SU-DHL-6 (cell line): ENCODE measurements around the gene RGS3.

Source experiments
- H2AFZ ChIP-seq: fragments of 200-600 bp; sonication (generic); 2 replicates; pipeline ENCODE4 v1.6.1; 2014; ENCODE audit warnings: low read depth, mild to moderate bottlenecking, moderate library complexity, mixed read lengths, antibody characterized with exemption, low read length; ENCODE audit not compliant: severe bottlenecking
- H3F3A ChIP-seq: fragments of 200-600 bp; shearing (Covaris generic); 2 replicates; pipeline ENCODE4 v1.6.0; 2016; ENCODE audit warnings: antibody characterized with exemption, mild to moderate bottlenecking; ENCODE audit not compliant: insufficient read depth
- H3K27ac ChIP-seq: fragments of 200-600 bp; sonication (generic); 2 replicates; pipeline ENCODE4 v1.5.1; 2016; ENCODE audit warnings: low read depth, mild to moderate bottlenecking, low read length, moderate library complexity, mixed read lengths
- H3K27me3 ChIP-seq: fragments of 200-600 bp; sonication (generic), shearing (Covaris generic); 2 replicates; pipeline ENCODE4 v1.6.0; 2014; ENCODE audit warnings: mild to moderate bottlenecking, low read length
- H3K36me3 ChIP-seq: fragments of 200-600 bp; sonication (generic); 2 replicates; pipeline ENCODE4 v1.6.1; 2014; ENCODE audit warnings: mild to moderate bottlenecking, low read length, mixed read lengths
- H3K4me2 ChIP-seq: fragments of 300-600, 200-600 bp; shearing (Covaris generic), sonication (generic); 2 replicates; pipeline ENCODE4 v1.6.0; 2014; ENCODE audit warnings: low read length, low read depth, mild to moderate bottlenecking; ENCODE audit not compliant: poor library complexity, severe bottlenecking
- H3K4me3 ChIP-seq: fragments of 200-600 bp; sonication (generic); 2 replicates; pipeline ENCODE4 v1.5.1; 2014; ENCODE audit warnings: antibody characterized with exemption, low read length, mild to moderate bottlenecking, mixed read lengths; ENCODE audit not compliant: insufficient read depth, poor library complexity, severe bottlenecking
- H3K79me2 ChIP-seq: fragments of 200-600 bp; sonication (generic); 2 replicates; pipeline ENCODE4 v1.6.1; 2014; ENCODE audit warnings: mild to moderate bottlenecking, low read length, moderate library complexity; ENCODE audit not compliant: insufficient read depth
- H3K9ac ChIP-seq: fragments of 200-600 bp; sonication (generic); 2 replicates; pipeline ENCODE4 v1.7.0; 2014; ENCODE audit warnings: mild to moderate bottlenecking, low read length
- H3K9me2 ChIP-seq: fragments of 200-600 bp; sonication (generic); replicated peaks from 2 replicates; pipeline ENCODE4 v1.6.1; 2014; ENCODE audit warnings: low read length; ENCODE audit not compliant: insufficient read depth
- H3K9me3 ChIP-seq: fragments of 200-600 bp; sonication (generic); 2 replicates; pipeline ENCODE4 v1.6.1; 2014; ENCODE audit warnings: low read length, mixed read lengths; ENCODE audit not compliant: insufficient read depth
- H4K20me1 ChIP-seq: fragments of 200-600 bp; sonication (generic); 2 replicates; pipeline ENCODE4 v1.6.1; 2014; ENCODE audit warnings: low read depth, mild to moderate bottlenecking, antibody characterized with exemption, low read length, moderate library complexity, mixed read lengths
- EZH2phosphoT487 ChIP-seq: fragments of 200-600 bp; sonication (generic), shearing (Covaris generic); conservative IDR thresholded peaks from 2 replicates; pipeline ENCODE4 v1.6.1; 2018; ENCODE audit warnings: mild to moderate bottlenecking, antibody characterized with exemption, low read length, moderate library complexity, mixed read lengths
- TF ChIP-seq, protein P1 (sequence below): fragments of 200-600 bp; sonication (generic); IDR thresholded peaks from one replicate; pipeline ENCODE4 v1.5.1; 2017; ENCODE audit warnings: antibody characterized with exemption, mild to moderate bottlenecking, low read length, moderate library complexity; ENCODE audit not compliant: insufficient read depth, poor library complexity, severe bottlenecking

RGS3 gene

DNA sequence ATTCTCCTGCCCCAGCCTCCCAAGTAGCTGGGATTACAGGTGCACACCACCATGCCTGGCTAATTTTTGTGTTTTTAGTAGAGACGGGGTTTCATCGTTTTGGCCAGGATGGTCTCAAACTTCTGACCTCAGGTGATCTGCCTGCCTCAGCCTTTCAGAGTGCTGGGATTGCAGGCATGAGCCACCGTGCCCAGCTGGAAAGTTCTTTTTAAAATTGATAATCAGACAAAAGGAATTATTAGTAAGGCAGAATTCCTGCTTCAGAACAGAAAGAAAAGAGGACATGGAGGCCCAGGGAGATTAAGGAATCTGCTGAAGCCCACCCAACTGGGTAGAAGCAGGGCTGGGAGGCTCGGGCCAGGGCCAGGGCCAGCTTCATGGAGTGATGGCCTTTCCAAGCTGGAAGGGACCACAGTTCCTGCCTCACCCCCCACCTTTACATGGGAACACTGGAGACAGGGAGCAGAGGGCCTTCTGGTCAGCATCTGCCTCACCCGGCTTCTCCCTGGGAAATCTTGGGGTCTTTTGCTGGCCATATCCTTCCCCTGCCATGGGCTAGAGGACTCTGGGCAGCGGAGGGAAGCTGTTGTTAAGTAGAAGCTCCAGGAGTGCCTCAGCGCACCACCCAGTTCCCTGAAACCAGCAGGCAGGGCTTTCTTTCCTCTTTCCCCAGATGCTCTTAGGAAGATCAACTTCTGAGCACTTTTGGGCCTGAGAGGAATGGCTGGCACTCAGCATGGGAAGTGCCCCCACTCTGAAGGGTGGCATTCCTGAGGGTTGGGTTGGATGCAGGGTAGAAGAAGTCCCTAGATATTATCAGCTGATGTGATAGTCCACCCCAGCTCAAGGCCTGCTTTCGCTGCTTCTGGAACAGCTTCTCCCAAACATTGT lies 70.1 kb downstream of the RGS3 start:
- TF ChIP-seq EZH2phosphoT487 = no peak
- TF ChIP-seq, protein P1, sequence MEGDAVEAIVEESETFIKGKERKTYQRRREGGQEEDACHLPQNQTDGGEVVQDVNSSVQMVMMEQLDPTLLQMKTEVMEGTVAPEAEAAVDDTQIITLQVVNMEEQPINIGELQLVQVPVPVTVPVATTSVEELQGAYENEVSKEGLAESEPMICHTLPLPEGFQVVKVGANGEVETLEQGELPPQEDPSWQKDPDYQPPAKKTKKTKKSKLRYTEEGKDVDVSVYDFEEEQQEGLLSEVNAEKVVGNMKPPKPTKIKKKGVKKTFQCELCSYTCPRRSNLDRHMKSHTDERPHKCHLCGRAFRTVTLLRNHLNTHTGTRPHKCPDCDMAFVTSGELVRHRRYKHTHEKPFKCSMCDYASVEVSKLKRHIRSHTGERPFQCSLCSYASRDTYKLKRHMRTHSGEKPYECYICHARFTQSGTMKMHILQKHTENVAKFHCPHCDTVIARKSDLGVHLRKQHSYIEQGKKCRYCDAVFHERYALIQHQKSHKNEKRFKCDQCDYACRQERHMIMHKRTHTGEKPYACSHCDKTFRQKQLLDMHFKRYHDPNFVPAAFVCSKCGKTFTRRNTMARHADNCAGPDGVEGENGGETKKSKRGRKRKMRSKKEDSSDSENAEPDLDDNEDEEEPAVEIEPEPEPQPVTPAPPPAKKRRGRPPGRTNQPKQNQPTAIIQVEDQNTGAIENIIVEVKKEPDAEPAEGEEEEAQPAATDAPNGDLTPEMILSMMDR = no peak

DNA sequence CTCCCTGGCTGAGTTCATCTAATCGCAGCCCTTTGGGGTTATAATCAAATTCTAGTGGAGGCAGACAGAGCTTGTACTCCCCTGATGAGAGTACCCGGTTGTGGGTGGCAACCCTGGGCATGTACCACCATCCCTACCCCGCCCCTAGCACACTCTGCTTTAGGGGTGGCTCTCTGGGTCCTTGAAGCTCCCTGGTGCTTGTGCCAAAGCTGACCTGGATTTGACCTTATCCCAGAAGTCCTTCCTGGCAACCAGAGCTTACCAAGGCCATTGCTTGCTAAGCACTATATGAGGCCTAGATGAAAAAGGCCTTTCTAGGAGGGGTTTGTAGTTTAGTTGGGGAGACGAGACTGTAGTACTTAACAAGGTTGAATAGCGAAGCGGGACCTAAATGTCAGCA lies 72.2 kb downstream of the RGS3 start:
- Histone ChIP-seq H3K9me2 (no peaks in the 10 kb centered on the region), H4K20me1 (no peaks in the 10 kb centered on the region), H2AFZ (no peak overlapping the region), H3K4me3 (no peak overlapping the region), H3K4me2 (no peak overlapping the region), H3K9ac (no peak overlapping the region), H3K79me2 (no peaks in the 10 kb centered on the region), H3K36me3 (no peaks in the 10 kb centered on the region), H3K27me3 (no peaks in the 10 kb centered on the region), H3F3A (no peaks in the 10 kb centered on the region), H3K27ac (no peak overlapping the region), H3K9me3 (no peaks in the 10 kb centered on the region)
- TF ChIP-seq, protein P1 = no peak
- TF ChIP-seq EZH2phosphoT487 = no peak

More for the DNA sequence above, 70.1 kb downstream of the RGS3 start:
- no peaks in the 10 kb centered on the region for H3F3A ChIP-seq
- H3K36me3 ChIP-seq = no peaks in the 10 kb centered on the region
- H3K4me3 ChIP-seq = no peak overlapping the region
- no peaks in the 10 kb centered on the region for H4K20me1 ChIP-seq
- H3K27me3 ChIP-seq = no peaks in the 10 kb centered on the region
- H3K9ac ChIP-seq = no peak overlapping the region
- H2AFZ ChIP-seq = no peak overlapping the region
- H3K79me2 ChIP-seq = no peaks in the 10 kb centered on the region
- no peaks in the 10 kb centered on the region for H3K9me3 ChIP-seq
- H3K27ac ChIP-seq = no peak overlapping the region
- no peak overlapping the region for H3K4me2 ChIP-seq
- no peaks in the 10 kb centered on the region for H3K9me2 ChIP-seq

DNA sequence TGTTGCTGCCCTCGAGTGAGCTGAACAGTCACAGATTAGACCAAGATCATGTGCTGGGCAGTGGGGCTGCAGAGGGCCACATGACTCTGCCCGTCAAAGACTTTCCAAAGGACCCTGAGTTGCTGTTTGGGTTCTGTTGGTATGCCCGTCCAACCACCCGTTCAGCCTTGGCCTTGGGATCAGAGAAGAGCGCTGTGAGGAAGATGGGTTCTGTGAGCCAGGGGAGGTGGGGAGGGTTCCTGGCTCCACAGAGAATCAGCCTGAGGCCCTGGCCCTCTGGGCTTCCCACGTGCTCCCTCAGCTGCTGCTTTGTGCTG lies 72.6 kb downstream of the RGS3 start:
- Histone ChIP-seq H3K27me3 (no peaks in the 10 kb centered on the region), H2AFZ (no peak overlapping the region), H3K27ac (no peak overlapping the region), H3K79me2 (no peaks in the 10 kb centered on the region), H3K4me3 (no peak overlapping the region), H3K4me2 (no peak overlapping the region), H3K9me2 (no peaks in the 10 kb centered on the region), H3F3A (no peaks in the 10 kb centered on the region), H3K9ac (no peak overlapping the region), H3K9me3 (no peaks in the 10 kb centered on the region), H4K20me1 (no peaks in the 10 kb centered on the region), H3K36me3 (no peaks in the 10 kb centered on the region)
- no peak for TF ChIP-seq EZH2phosphoT487
- TF ChIP-seq, protein P1 = no peak
